Chondrocyte (in vitro differentiated cells): ENCODE measurements around the gene IP6K3. TPM values are rescaled to one million over a fixed set of nuclear protein-coding genes. Genes with fewer than 3 reads are reported as not detected.

Experiments used
- DNase-seq: peaks from one replicate; pipeline ENCODE4 v3.0.0; 2021; ENCODE audit warnings: mixed read lengths, low spot score
- H3K27ac Mint-ChIP-seq: one replicate; pipeline ENCODE4 v1.8.0; 2021; ENCODE audit warnings: mild to moderate bottlenecking, moderate library complexity, mixed read lengths; ENCODE audit not compliant: unreplicated experiment
- H3K27me3 Mint-ChIP-seq: 2 replicates; pipeline ENCODE4 v1.8.0; 2021; ENCODE audit warnings: low read depth, mixed read lengths
- H3K36me3 Mint-ChIP-seq: 2 replicates; pipeline ENCODE4 v1.8.0; 2021; ENCODE audit warnings: low read depth, mixed read lengths
- H3K4me1 Mint-ChIP-seq: 2 replicates; pipeline ENCODE4 v1.8.0; 2021; ENCODE audit warnings: low read depth, mild to moderate bottlenecking, mixed read lengths
- H3K4me3 Mint-ChIP-seq: one replicate; pipeline ENCODE4 v1.8.0; 2021; ENCODE audit warnings: mild to moderate bottlenecking, moderate library complexity, mixed read lengths; ENCODE audit not compliant: unreplicated experiment
- H3K9me3 Mint-ChIP-seq: 2 replicates; pipeline ENCODE4 v1.8.0; 2021; ENCODE audit warnings: low read depth, mixed read lengths
- microRNA-seq: library from miRNA; unstranded; fragments of <30 nt; microRNA quantifications from one replicate; pipeline ENCODE4 v1.2.0, GENCODE V29; 2020; ENCODE audit warnings: borderline number of aligned reads
- total RNA-seq: library from RNA; stranded (reverse); gene quantifications from 3 replicates; pipeline ENCODE4 v1.2.1, GENCODE V29; 2021
- TF ChIP-seq, protein P1 (sequence below): fragments of 200-600 bp; sonication (generic); IDR thresholded peaks from 2 replicates; pipeline ENCODE4 v1.5.0; 2021; ENCODE audit warnings: antibody characterized with exemption, mild to moderate bottlenecking, moderate library complexity

IP6K3 gene
- total RNA-seq, 1 donor from 2014 or later, result 6.5 TPM

DNA sequence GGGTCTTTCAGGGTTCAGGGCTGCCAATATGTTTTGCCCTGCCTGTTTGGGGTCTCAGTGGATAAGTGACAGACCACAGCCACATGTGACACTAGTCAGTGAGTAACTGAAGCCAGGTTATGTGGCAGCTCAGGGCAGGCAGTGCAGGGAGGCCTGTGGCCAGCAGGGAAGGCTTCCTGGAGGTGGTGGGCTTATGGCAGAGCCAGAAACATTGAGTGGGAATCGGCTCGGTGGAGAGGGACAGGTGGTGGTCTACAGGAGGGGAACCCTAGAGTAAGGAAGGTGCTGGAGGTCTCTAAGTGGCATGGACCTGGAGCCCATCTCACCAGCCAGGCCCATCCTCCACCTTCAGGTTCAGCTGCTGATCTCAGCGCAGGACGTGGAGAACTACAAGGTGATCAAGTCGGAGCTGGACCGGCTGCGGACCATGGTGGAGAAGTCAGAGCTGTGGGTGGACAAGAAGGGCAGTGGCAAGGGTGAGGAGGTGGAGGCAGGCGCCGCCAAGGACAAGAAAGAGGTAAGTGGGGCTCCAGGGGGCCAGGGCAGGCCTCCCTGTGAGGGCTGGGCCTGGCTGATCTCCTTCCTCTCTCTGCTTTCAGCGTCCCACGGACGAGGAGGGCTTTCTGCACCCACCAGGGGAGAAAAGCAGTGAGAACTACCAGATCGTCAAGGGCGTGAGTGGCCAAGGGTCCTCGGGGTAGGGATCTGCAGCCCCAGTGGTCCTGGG lies 70.1 kb downstream of the IP6K3 start:
- H3K4me1 Mint-ChIP-seq, result peaks cover 69% of the 10 kb centered on the region
- DNase-seq, result no peak
- no peak overlapping the region for H3K4me3 Mint-ChIP-seq
- H3K27ac Mint-ChIP-seq, result peak overlapping the region; percentile 88
- TF ChIP-seq, protein P1, sequence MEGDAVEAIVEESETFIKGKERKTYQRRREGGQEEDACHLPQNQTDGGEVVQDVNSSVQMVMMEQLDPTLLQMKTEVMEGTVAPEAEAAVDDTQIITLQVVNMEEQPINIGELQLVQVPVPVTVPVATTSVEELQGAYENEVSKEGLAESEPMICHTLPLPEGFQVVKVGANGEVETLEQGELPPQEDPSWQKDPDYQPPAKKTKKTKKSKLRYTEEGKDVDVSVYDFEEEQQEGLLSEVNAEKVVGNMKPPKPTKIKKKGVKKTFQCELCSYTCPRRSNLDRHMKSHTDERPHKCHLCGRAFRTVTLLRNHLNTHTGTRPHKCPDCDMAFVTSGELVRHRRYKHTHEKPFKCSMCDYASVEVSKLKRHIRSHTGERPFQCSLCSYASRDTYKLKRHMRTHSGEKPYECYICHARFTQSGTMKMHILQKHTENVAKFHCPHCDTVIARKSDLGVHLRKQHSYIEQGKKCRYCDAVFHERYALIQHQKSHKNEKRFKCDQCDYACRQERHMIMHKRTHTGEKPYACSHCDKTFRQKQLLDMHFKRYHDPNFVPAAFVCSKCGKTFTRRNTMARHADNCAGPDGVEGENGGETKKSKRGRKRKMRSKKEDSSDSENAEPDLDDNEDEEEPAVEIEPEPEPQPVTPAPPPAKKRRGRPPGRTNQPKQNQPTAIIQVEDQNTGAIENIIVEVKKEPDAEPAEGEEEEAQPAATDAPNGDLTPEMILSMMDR, result no peak
- H3K9me3 Mint-ChIP-seq, result no peaks in the 10 kb centered on the region
- H3K36me3 Mint-ChIP-seq, result peaks cover 6% of the 10 kb centered on the region
- H3K27me3 Mint-ChIP-seq, result no peaks in the 10 kb centered on the region

DNA sequence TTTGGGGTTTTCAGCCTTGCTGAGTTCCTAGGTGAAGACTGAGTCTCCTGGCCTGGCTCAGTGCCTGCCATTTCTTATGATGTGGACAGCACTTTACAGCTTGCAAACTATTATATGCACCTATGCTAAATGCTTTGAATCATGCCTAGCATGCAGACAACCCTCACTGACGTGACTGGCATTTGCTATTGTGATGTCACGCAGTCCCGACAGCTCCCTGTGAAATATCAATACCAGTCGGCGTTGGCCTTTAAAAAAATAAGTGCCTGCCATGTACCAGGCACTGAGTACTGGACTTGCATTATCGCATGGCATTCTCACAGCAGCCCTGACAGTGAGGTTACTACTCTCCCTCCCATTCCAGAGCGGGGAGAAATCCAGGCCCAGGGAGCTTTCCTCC lies 70.7 kb downstream of the IP6K3 start:
- no peak for DNase-seq
- Mint-ChIP-seq H3K27me3 (no peaks in the 10 kb centered on the region), H3K4me3 (no peak overlapping the region), H3K9me3 (no peaks in the 10 kb centered on the region), H3K27ac (peak overlapping the region; percentile 88), H3K4me1 (peaks cover 73% of the 10 kb centered on the region), H3K36me3 (peaks cover 6% of the 10 kb centered on the region)
- TF ChIP-seq, protein P1, result no peak

DNA sequence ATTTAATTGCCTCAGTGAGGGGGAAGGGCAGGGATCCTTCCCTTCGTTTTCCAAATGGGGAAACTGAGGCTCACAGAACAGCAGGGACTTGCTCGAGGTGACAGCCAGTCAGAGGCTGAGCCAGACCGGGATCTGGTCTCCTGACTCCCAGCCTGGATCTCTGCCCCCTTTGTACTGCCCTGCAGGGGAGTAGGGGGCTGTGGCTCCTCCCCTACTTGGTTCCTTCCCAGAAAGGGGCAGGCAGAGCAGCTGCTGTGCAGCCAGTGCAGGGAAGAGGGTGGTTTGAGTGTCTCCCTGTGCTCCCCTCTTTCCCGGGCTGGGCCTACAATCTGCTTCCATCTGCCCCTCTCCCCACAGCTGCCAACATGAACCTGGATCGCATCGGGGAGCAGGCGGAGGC lies 72.9 kb downstream of the IP6K3 start:
- TF ChIP-seq, protein P1, result no peak
- no peaks in the 10 kb centered on the region for H3K9me3 Mint-ChIP-seq
- peaks cover 72% of the 10 kb centered on the region for H3K4me1 Mint-ChIP-seq
- peak overlapping the region; percentile 89 for H3K27ac Mint-ChIP-seq
- no peaks in the 10 kb centered on the region for H3K27me3 Mint-ChIP-seq
- H3K36me3 Mint-ChIP-seq, result peaks cover 4% of the 10 kb centered on the region
- no peak for DNase-seq
- H3K4me3 Mint-ChIP-seq, result no peak overlapping the region

DNA sequence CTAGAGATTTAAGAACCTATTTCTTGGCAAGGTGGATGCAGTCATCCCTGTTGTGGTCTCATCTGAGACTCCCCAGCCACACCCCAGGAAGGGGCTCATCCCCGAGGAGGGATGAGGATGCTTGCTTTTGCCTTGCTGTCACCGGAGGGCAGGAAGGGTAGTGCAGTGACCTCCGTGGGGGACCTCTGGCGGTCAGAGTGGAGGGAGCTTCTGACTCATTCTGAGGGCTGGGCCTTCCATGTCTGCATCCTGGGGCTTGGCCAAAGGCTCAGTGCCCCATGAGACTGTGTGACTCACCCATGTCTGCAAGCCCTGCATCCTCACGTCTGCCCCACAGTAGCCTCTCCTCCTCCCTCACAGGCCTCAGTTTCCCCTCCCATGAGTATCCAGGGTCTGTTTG lies 73.9 kb downstream of the IP6K3 start:
- H3K9me3 Mint-ChIP-seq, result no peaks in the 10 kb centered on the region
- no peak for DNase-seq
- peaks cover 66% of the 10 kb centered on the region for H3K4me1 Mint-ChIP-seq
- H3K27me3 Mint-ChIP-seq, result no peaks in the 10 kb centered on the region
- peaks cover 6% of the 10 kb centered on the region for H3K36me3 Mint-ChIP-seq
- H3K27ac Mint-ChIP-seq, result peak overlapping the region; percentile 89
- TF ChIP-seq, protein P1, result peak; percentile 80
- no peak overlapping the region for H3K4me3 Mint-ChIP-seq

DNA sequence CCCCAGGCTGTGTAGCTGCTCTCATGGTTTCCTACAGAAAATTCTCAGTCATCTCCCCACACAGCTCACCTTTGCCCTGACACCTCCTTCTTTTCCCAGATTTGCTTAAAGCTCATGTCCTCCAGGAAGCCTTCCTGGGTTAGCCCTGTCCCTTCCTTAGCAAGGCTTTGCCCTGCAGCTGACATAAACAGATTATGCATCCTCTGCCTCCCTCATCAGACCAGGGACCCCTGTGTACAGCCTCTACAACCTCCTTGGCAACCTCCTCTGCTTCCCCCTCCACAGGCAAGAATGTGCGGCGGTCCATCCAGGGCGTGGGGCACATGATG lies 75.0 kb downstream of the IP6K3 start:
- TF ChIP-seq, protein P1, result no peak
- no peaks in the 10 kb centered on the region for H3K9me3 Mint-ChIP-seq
- H3K4me1 Mint-ChIP-seq, result peaks cover 55% of the 10 kb centered on the region
- no peaks in the 10 kb centered on the region for H3K27me3 Mint-ChIP-seq
- DNase-seq, result no peak
- H3K36me3 Mint-ChIP-seq, result peaks cover 4% of the 10 kb centered on the region
- H3K27ac Mint-ChIP-seq, result no peak overlapping the region
- no peak overlapping the region for H3K4me3 Mint-ChIP-seq

Small RNA genes within 50 kb of the gene (microRNA-seq; reads per million reads assigned to microRNA genes)
- gene MIR3934, result not detected

Other genes with a start within 250 kb of the IP6K3 start
- 21.9 to 26.9 TPM (median 26.0 TPM) in 3 replicates for gene BAK1, start 166.6 kb downstream of the IP6K3 start, total RNA-seq
- gene ITPR3, start 125.6 kb downstream of the IP6K3 start, total RNA-seq, result 10.0 to 24.8 TPM (median 11.0 TPM) in 3 replicates
- gene UQCC2, start 35.2 kb downstream of the IP6K3 start, total RNA-seq, result 64.5 to 80.2 TPM (median 67.6 TPM) in 3 replicates
- gene LEMD2, start 42.2 kb upstream of the IP6K3 start, total RNA-seq, result 57.3 to 61.6 TPM (median 60.1 TPM) in 3 replicates
- gene MLN, start 57.1 kb upstream of the IP6K3 start, total RNA-seq, result not detected in 3 replicates